Large intestine (tissue), 3 donors: ENCODE data around the gene PITPNC1. TPM values are rescaled to one million over a fixed set of nuclear protein-coding genes. Genes with fewer than 3 reads are reported as not detected.

Experiments
- DNase-seq, 2 donors: peaks; one replicate each; pipeline versions ENCODE4 v3.0.0 to v3.0.0-alpha.2; 2013
- H3K27ac ChIP-seq: one replicate; pipeline ENCODE4 v1.5.1; 2013; ENCODE audit warnings: low read length
- H3K27me3 ChIP-seq: 2 replicates; pipeline ENCODE4 v1.6.1; 2013; ENCODE audit warnings: low read length; ENCODE audit not compliant: control insufficient read depth, insufficient read depth
- H3K36me3 ChIP-seq: 2 replicates; pipeline ENCODE4 v1.6.1; 2013; ENCODE audit warnings: low read length; ENCODE audit not compliant: control insufficient read depth, insufficient read depth
- H3K4me1 ChIP-seq: one replicate; pipeline ENCODE4 v1.6.1; 2013; ENCODE audit warnings: low read length; ENCODE audit not compliant: control insufficient read depth, insufficient read depth
- H3K4me3 ChIP-seq: one replicate; pipeline ENCODE4 v1.5.1; 2013; ENCODE audit warnings: low read length
- H3K9me3 ChIP-seq: one replicate; pipeline ENCODE4 v1.6.1; 2013; ENCODE audit warnings: mild to moderate bottlenecking, low read depth, low read length, moderate library complexity; ENCODE audit not compliant: control insufficient read depth
- WGBS: methylation state at CpG from one replicate; pipeline ENCODE4 v1.1.5; 2013; ENCODE audit warnings: low lambda C conversion rate; ENCODE audit not compliant: insufficient coverage; 5-methylcytosine and 5-hydroxymethylcytosine counted together
- polyA plus RNA-seq: library from polyadenylated mRNA; unstranded; fragments of 120-200 nt; gene quantifications from one replicate; pipeline ENCODE4 v1.2.1, GENCODE V29; 2013

The PITPNC1 gene
- polyA plus RNA-seq, 1 donor = 6.7 TPM

DNA sequence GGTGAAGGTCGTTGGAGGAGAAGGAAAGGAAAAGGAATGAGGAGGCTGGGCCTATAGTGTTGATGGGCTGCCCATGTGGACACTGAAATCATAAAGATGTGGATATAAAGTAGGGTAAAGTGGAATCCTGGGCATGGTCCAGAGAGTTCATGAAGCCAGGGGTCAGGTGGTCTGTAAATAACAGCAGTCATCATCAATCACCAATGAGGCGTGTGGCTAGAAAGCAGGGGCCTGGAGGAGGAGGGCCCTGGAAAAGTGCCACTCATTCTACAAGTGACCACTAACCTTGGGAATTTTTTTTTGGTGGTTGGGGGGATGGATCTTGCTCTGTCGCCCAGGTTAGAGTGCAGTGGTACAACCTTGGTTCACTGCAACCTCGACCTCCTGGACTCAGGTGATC, 225.4 kb downstream of the PITPNC1 start:
- Histone ChIP-seq H3K27me3 (no peaks in the 10 kb centered on the region), H3K36me3 (no peaks in the 10 kb centered on the region), H3K9me3 (no peaks in the 10 kb centered on the region), H3K4me1 (no peaks in the 10 kb centered on the region), H3K4me3 (no peak overlapping the region), H3K27ac (no peak overlapping the region)
- WGBS = no CpG with 5 or more reads among the region's 4 CpGs
- DNase-seq = no peak

DNA sequence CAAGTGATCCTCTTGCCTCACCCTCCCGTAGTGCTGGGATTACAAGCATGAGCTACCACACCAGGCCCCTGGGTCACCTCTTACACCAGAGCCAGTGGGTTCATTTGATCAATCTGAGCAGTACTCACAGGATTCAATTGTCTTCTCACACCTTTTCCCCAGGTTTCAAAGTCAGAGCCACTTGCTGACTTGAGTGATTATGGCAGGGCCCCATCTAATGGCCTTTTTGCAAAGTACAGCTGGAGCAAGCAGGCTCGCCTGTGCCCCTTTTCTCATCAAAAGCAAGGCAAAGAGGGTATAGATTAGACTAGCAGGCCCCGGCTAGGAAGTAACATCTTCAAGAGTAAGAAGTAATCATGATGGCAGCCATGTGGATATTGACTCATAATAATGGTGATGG, 225.9 kb downstream of the PITPNC1 start:
- Histone ChIP-seq H3K27me3 (no peaks in the 10 kb centered on the region), H3K4me1 (no peaks in the 10 kb centered on the region), H3K36me3 (no peaks in the 10 kb centered on the region), H3K4me3 (no peak overlapping the region), H3K27ac (no peak overlapping the region), H3K9me3 (no peaks in the 10 kb centered on the region)
- DNase-seq = no peak
- no CpG with 5 or more reads among the region's 3 CpGs for WGBS

DNA sequence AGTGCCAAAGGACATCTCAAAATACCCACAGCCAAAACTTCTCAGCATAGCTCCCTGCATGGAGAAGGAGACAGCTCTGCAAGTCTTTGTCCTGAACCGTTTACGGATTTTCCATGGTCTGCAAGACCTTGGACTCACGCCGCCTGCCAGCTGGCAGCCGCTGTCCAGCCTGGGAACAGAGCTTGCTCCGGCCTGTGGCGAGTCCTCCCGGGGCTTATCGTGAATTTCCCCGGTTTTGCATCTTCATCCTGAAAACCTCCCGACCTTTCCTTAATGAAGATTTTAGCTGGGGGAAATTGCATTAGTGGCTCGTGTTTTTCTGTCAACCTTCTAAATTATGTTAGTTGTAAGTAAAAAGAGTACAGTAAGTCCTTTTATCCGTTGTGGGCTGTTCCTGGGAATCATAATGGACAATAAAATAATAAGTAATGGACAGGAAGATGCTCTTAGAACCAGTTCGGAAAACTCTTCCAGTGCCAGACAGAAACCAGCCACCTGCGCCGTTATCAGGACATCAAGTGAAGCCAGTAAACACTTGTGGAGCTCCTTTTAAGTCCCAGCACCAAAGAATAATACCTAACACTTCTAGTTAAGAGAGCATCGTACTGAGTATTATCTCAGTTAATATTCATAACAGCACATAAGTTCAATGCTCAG, 228.3 kb downstream of the PITPNC1 start:
- H3K27ac ChIP-seq = no peak overlapping the region
- DNase-seq = no peak
- no CpG with 5 or more reads among the region's 17 CpGs for WGBS

DNA sequence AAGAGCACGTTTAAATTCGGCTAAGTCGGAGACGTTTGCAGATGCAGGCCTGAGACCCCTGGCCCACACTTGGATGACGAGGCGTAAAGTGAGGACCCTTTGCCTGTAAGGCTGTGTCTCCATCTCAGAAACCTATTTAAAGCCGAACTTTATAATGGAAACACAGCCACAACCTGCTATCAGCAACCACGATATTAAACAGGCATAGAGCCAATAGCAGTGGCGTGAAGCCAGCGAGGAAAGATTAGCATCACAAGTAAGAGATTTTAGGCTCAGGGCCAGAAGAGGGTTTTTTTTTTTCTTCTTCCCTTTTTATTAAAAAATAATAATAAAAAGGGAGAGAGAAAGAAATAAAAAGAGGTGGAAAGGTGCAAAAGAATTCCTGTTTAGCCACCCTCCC, 229.4 kb downstream of the PITPNC1 start:
- Histone ChIP-seq H3K27me3 (no peaks in the 10 kb centered on the region), H3K36me3 (no peaks in the 10 kb centered on the region), H3K4me3 (no peak overlapping the region), H3K9me3 (no peaks in the 10 kb centered on the region), H3K4me1 (no peaks in the 10 kb centered on the region), H3K27ac (no peak overlapping the region)
- DNase-seq = no peak
- 78% methylated on average over 3 of the region's 10 CpGs for WGBS

More for the DNA sequence above, 228.3 kb downstream of the PITPNC1 start:
- H3K9me3 ChIP-seq = no peaks in the 10 kb centered on the region
- H3K4me1 ChIP-seq = no peaks in the 10 kb centered on the region
- no peak overlapping the region for H3K4me3 ChIP-seq
- H3K27me3 ChIP-seq = no peaks in the 10 kb centered on the region
- H3K36me3 ChIP-seq = no peaks in the 10 kb centered on the region

DNA sequence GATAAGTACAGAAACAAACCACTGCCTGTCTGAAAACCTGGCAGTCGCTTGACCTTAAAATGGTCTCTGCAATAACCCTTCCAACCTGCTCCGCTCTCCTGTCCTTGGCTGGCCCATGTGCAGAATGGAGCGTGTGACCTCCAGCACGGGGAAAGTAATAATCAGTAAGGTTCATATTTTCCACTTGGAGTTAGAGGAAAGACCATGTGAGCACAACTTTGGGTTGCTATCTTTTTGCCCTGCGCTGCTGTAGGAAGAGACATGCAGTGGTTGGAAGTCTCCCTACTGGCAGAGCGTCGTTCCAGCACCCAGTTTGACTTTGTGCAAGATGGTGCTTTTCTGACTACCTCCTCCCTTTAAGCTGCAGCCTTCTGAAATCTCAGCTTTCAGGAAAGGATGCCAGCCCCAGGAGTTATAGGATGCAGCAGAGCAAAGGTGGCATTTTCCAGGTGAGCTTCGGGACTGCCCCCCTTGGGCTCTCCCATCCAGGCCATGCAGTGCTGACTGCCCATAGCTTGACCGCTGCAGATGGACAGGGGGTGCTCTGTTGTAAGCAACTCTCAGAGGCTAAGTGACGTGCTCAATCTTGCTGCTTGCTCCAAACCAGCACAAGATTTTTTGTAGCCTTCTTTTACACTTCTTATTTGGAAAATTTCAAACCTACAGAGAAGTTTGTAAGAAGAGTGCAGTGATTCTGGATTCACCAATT, 230.0 kb downstream of the PITPNC1 start:
- no peaks in the 10 kb centered on the region for H3K4me1 ChIP-seq
- no peak for DNase-seq
- no peak overlapping the region for H3K4me3 ChIP-seq
- H3K27ac ChIP-seq = no peak overlapping the region
- no peaks in the 10 kb centered on the region for H3K27me3 ChIP-seq
- no peaks in the 10 kb centered on the region for H3K9me3 ChIP-seq
- WGBS = no CpG with 5 or more reads among the region's 10 CpGs
- H3K36me3 ChIP-seq = no peaks in the 10 kb centered on the region

DNA sequence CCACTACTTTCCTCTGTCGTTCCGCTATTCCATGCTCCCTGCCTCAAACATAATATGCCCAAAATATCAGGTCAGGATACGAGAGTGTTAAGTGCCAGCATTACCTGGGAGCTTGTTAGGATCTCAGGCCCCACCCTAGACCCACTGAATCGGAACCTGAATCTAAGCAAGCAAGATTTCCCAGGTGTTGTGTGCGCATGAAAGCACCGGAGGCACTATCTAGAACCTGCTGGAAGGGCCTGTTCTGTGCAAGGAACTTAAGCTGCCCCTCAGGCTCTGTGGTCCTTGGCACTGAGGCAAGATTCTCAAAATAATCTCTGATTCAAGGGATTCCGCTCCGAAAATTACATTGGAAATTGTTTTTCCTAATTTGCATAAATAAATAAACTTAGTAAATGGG, 233.0 kb downstream of the PITPNC1 start:
- no peaks in the 10 kb centered on the region for H3K27me3 ChIP-seq
- H3K27ac ChIP-seq = no peak overlapping the region
- WGBS = no CpG with 5 or more reads among the region's 8 CpGs
- no peaks in the 10 kb centered on the region for H3K9me3 ChIP-seq
- no peaks in the 10 kb centered on the region for H3K4me1 ChIP-seq
- H3K36me3 ChIP-seq = no peaks in the 10 kb centered on the region
- no peak overlapping the region for H3K4me3 ChIP-seq
- no peak for DNase-seq

DNA sequence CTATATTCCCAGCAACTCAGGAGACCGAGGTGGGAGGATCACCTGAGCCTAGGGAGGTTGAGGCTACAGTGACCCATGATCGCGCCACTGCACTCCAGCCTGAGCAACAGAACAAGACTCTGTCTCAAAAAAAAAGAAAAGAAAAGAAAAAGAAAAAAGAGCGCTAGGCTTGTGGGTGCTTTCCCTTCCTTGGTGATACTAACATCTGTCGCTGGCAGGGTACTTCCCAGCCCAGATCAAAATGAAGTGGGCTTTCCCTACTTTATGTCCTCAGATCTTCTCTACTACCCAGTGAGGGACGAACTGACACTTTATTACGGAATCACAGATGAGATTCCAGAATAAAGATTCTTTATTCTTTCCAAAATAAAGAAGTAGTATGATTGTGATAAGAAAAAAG, 236.9 kb downstream of the PITPNC1 start:
- no peaks in the 10 kb centered on the region for H3K9me3 ChIP-seq
- no peak for DNase-seq
- WGBS = 100% methylated on average over 3 of the region's 7 CpGs

DNA sequence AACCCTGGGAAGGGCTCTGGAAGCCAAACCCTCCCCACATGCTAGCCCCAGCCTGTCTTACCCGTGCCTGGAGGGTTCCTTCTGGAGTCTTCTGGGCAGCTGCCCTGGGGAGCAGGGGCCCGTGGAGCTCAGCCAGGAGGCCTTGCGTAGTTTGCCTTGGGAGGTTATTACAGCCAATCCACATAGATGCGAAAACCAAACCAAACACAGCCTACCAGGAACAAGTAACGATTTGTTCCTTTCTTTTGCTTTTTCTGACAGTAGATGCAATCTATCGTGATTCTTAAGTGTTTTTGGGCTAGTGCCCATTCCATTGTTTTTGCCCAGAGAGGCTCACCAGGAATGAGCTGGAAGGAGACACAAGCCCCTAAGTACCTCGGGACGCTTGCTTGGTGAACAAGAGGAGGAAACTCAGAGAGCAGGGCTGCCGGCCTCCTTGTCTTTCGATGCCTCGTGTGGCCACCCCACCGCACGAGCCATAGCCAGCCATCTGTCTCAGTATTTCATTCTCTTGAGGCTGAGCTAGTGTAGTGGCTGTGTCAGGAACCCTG, 238.0 kb downstream of the PITPNC1 start:
- WGBS = 40% methylated on average over 1 of the region's 13 CpGs
- no peaks in the 10 kb centered on the region for H3K36me3 ChIP-seq
- no peaks in the 10 kb centered on the region for H3K9me3 ChIP-seq
- no peak overlapping the region for H3K27ac ChIP-seq
- no peak overlapping the region for H3K4me3 ChIP-seq
- no peak for DNase-seq
- no peaks in the 10 kb centered on the region for H3K27me3 ChIP-seq
- H3K4me1 ChIP-seq = no peaks in the 10 kb centered on the region

More for the DNA sequence above, 236.9 kb downstream of the PITPNC1 start:
- no peak overlapping the region for H3K27ac ChIP-seq
- H3K36me3 ChIP-seq = no peaks in the 10 kb centered on the region
- H3K27me3 ChIP-seq = no peaks in the 10 kb centered on the region
- no peak overlapping the region for H3K4me3 ChIP-seq
- no peaks in the 10 kb centered on the region for H3K4me1 ChIP-seq

DNA sequence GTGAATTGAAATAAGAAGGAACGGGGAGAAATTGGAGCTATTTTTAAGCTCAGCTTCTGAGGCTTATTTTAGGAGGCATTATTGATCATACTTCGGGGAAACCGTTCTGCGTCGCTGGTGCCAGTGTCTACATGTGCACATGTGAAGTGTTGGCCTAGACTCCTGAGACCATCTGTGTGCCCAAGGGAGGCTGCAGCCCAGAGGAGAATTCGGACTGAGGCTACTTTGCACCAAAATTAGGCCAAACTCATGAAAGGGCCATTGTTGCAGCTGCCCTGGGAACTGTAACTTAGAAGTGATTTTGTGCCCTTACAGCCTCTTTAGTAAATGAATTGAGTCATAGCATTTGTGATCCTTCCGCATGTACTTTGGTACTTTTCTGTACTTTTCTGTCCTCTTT, 238.7 kb downstream of the PITPNC1 start:
- Histone ChIP-seq H3K27me3 (no peaks in the 10 kb centered on the region), H3K27ac (no peak overlapping the region), H3K36me3 (no peaks in the 10 kb centered on the region), H3K4me1 (no peaks in the 10 kb centered on the region), H3K9me3 (no peaks in the 10 kb centered on the region), H3K4me3 (no peak overlapping the region)
- DNase-seq = no peak
- WGBS = 100% methylated on average over 2 of the region's 7 CpGs

DNA sequence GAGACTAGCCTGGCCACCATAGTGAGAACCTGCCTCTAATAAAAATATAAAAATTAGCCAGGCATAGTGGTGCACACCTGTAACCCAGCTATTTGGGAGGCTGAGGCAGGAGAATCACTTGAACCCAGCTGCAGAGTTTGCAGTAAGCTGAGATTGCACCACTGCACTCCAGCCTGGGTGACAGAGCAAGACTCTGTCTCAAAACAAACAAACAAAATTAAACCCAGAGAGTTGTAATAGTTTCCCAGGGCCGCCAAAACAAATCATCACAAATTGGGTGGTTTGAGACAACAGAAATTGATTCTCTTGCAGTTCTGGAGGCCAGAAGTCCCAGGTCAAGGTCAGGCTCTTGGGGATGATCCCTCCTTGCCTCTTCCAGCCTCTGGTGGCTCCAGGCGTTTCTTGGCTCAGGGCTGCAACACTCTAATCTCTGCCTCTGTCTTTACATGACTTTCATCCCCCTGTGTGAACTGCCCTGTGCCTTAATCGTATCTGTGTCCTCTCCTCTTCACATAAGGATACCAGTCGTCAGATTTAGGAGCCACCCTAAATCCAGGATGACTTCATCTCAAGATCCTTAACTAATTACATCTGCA, 240.3 kb downstream of the PITPNC1 start:
- Histone ChIP-seq H3K36me3 (no peaks in the 10 kb centered on the region), H3K27ac (no peak overlapping the region), H3K4me3 (no peak overlapping the region), H3K4me1 (no peaks in the 10 kb centered on the region), H3K27me3 (no peaks in the 10 kb centered on the region), H3K9me3 (no peaks in the 10 kb centered on the region)
- no peak for DNase-seq
- no CpG with 5 or more reads among the region's 4 CpGs for WGBS
